ENCODE data around the gene SIK2. TPM values are rescaled to one million over a fixed set of nuclear protein-coding genes. Genes with fewer than 3 reads are reported as not detected.

The SIK2 gene
- total RNA-seq, 1 donor from 2014 or later: 19.0 TPM

- H3K27me3 Mint-ChIP-seq (ENCODE audit: unreplicated experiment): no peaks in the 10 kb centered on the region
- no peak overlapping the region for H3K4me3 Mint-ChIP-seq (ENCODE audit: unreplicated experiment)
- peak; percentile 90 for DNase-seq (ENCODE audit: extremely low spot score, unreplicated experiment)
- peak; percentile 91 for TF ChIP-seq CTCF (IDR thresholded peaks at IDR 0.05)
- H3K36me3 Mint-ChIP-seq (ENCODE audit: unreplicated experiment): no peaks in the 10 kb centered on the region
- H3K27ac Mint-ChIP-seq (ENCODE audit: unreplicated experiment): no peak overlapping the region
- H3K4me1 Mint-ChIP-seq (ENCODE audit: unreplicated experiment): peaks cover 23% of the 10 kb centered on the region
- no peaks in the 10 kb centered on the region for H3K9me3 Mint-ChIP-seq (ENCODE audit: unreplicated experiment)
Observed at GRCh38 chr11:111565114-111565720, 37.0 kb upstream of the SIK2 start.

- Mint-ChIP-seq H3K36me3 (ENCODE audit: unreplicated experiment) (no peaks in the 10 kb centered on the region), H3K4me3 (ENCODE audit: unreplicated experiment) (no peak overlapping the region), H3K27me3 (ENCODE audit: unreplicated experiment) (no peaks in the 10 kb centered on the region), H3K27ac (ENCODE audit: unreplicated experiment) (peak overlapping the region; percentile 23), H3K4me1 (ENCODE audit: unreplicated experiment) (peaks cover 22% of the 10 kb centered on the region), H3K9me3 (ENCODE audit: unreplicated experiment) (no peaks in the 10 kb centered on the region)
- TF ChIP-seq CTCF (IDR thresholded peaks at IDR 0.05): no peak
- no peak for DNase-seq (ENCODE audit: extremely low spot score, unreplicated experiment)
Observed at GRCh38 chr11:111566324-111566723, 35.9 kb upstream of the SIK2 start.

- H3K36me3 Mint-ChIP-seq (ENCODE audit: unreplicated experiment): no peaks in the 10 kb centered on the region
- TF ChIP-seq CTCF (IDR thresholded peaks at IDR 0.05): no peak
- H3K4me1 Mint-ChIP-seq (ENCODE audit: unreplicated experiment): peaks cover 33% of the 10 kb centered on the region
- H3K27me3 Mint-ChIP-seq (ENCODE audit: unreplicated experiment): no peaks in the 10 kb centered on the region
- H3K9me3 Mint-ChIP-seq (ENCODE audit: unreplicated experiment): no peaks in the 10 kb centered on the region
- no peak overlapping the region for H3K4me3 Mint-ChIP-seq (ENCODE audit: unreplicated experiment)
- DNase-seq (ENCODE audit: extremely low spot score, unreplicated experiment): no peak
- H3K27ac Mint-ChIP-seq (ENCODE audit: unreplicated experiment): no peak overlapping the region
Observed at GRCh38 chr11:111569476-111569875, 32.8 kb upstream of the SIK2 start.

- no peaks in the 10 kb centered on the region for H3K36me3 Mint-ChIP-seq (ENCODE audit: unreplicated experiment)
- H3K27ac Mint-ChIP-seq (ENCODE audit: unreplicated experiment): no peak overlapping the region
- H3K27me3 Mint-ChIP-seq (ENCODE audit: unreplicated experiment): no peaks in the 10 kb centered on the region
- H3K9me3 Mint-ChIP-seq (ENCODE audit: unreplicated experiment): no peaks in the 10 kb centered on the region
- no peak for TF ChIP-seq CTCF (IDR thresholded peaks at IDR 0.05)
- H3K4me1 Mint-ChIP-seq (ENCODE audit: unreplicated experiment): peaks cover 42% of the 10 kb centered on the region
- DNase-seq (ENCODE audit: extremely low spot score, unreplicated experiment): no peak
- H3K4me3 Mint-ChIP-seq (ENCODE audit: unreplicated experiment): no peak overlapping the region
Observed at GRCh38 chr11:111570796-111571195, 31.5 kb upstream of the SIK2 start.

GRCh38 chr11:111571829-111572501 is 30.3 kb upstream of the SIK2 start:
- TF ChIP-seq CTCF (IDR thresholded peaks at IDR 0.05): no peak
- no peaks in the 10 kb centered on the region for H3K36me3 Mint-ChIP-seq (ENCODE audit: unreplicated experiment)
- DNase-seq (ENCODE audit: extremely low spot score, unreplicated experiment): no peak
- no peak overlapping the region for H3K4me3 Mint-ChIP-seq (ENCODE audit: unreplicated experiment)
- H3K27ac Mint-ChIP-seq (ENCODE audit: unreplicated experiment): no peak overlapping the region
- H3K9me3 Mint-ChIP-seq (ENCODE audit: unreplicated experiment): no peaks in the 10 kb centered on the region
- peaks cover 42% of the 10 kb centered on the region for H3K4me1 Mint-ChIP-seq (ENCODE audit: unreplicated experiment)
- no peaks in the 10 kb centered on the region for H3K27me3 Mint-ChIP-seq (ENCODE audit: unreplicated experiment)
